Posterior vena cava (tissue), 2 donors: ENCODE results near the gene SPIC. TPM values are rescaled to one million over a fixed set of nuclear protein-coding genes. Genes with fewer than 3 reads are reported as not detected.

Experiments
- DNase-seq: peaks from one replicate; pipeline ENCODE4 v3.0.0-alpha.2; 2020; ENCODE audit warnings: low spot score
- intact Hi-C, 2 donors: fragments of 100-400 bp; cut with DNase I; formaldehyde crosslinking; loops; one replicate each; pipeline versions ENCODE4 v1.14.1 to v1.14.2; 2022 to 2023
- total RNA-seq, 2 donors: library from RNA; stranded (reverse); fragmentation: NEBNext Ultra II Directional; extraction: Animal tissue kit (Norgen Biotek cat#: 25700); gene quantifications; one replicate each; pipeline ENCODE4 v1.2.1, GENCODE V29; 2021
- donor health status: DM: yes; HTN: yes; CAD: no.
- donor health status: DM: yes; HTN: yes; CAD: no.

The SPIC gene
- total RNA-seq, 2 donors from 2014 or later: not detected

- intact Hi-C loops: no loop called here
- DNase-seq: no peak
Observed at GRCh38 chr12:101501410-101501995, 26.4 kb downstream of the SPIC start.

DNA sequence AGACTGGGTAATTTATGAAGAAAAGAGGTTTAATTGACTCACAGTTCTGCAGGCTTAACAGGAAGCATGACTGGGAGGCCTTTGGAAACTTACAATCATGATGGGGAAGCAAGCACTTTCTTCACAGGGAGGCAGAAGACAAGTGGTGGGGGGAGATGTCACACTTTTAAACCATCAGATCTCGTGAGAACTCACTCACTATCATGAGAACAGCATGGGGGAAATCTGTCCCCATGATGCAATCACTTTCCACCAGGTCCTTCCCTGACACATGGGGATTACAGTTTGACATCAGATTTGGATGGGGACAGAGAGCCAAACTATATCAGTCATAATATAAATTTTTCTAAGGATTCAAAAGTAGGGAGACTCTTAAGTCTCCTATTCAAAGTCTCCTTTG, 46.0 kb downstream of the SPIC start:
- intact Hi-C loops: no loop called here
- DNase-seq: no peak

DNA sequence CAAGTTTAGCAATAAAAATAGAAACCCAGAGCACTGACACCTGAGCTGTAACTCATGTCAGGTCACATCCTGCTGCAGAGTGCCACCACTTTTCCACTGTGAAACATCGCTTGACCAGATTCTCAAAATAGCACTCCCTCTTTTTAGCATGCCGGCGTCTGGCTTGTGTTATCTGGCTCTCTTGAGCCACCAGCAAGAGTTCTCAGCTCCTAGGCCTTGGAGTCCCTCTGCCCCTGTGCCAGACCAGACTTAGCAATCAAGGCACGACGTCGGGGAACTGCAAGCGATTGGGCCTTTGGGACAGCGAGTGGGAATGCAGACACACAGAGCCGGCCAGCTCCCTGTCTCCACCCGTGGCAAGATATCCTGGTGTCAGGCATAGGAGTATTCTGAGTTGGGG, 52.5 kb downstream of the SPIC start:
- intact Hi-C loops: no loop called here
- DNase-seq: no peak

DNA sequence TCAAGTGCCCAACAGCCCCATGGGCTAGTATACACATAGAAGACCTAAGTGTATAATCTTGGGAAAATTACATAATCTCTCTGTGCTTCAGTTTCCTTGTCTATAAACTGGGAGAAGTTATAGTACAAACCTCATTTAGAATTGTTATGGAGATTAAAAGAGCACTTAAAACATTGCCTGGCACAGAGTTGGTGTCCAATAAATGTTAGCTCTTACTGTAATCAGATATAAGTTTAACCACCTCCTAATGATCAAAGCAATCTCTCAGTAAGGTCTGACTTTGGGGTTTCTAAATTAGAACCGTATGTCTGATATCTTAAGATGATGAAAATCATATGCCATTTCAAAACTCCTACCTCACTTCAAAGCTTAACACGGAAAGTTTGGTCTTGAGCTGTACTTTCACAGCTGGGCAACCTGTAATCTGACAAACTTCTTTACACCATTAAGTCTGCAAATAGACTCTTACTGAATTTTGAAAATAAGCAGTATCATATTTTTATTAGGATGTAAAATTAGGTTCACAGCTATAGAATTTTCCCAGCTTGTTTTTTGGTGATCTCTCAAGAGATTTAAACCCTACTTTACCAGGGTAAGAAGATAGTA, 61.0 kb downstream of the SPIC start:
- no peak for DNase-seq
- intact Hi-C loops: no loop called here

Other genes starting within 250 kb of the SPIC start
- gene UTP20, start 195.2 kb upstream of the SPIC start, total RNA-seq: 10 to 100 TPM; 11.3 to 15.2 TPM
- 100 to 1,000 TPM; 111 to 121 TPM for gene ARL1, start 67.6 kb upstream of the SPIC start, total RNA-seq
- not detected for gene MYBPC1, start 119.6 kb downstream of the SPIC start, total RNA-seq
- gene CHPT1, start 222.3 kb downstream of the SPIC start, total RNA-seq: 10 to 100 TPM; 45.6 to 49.1 TPM